ENCODE data around the gene GJA4.

DNA sequence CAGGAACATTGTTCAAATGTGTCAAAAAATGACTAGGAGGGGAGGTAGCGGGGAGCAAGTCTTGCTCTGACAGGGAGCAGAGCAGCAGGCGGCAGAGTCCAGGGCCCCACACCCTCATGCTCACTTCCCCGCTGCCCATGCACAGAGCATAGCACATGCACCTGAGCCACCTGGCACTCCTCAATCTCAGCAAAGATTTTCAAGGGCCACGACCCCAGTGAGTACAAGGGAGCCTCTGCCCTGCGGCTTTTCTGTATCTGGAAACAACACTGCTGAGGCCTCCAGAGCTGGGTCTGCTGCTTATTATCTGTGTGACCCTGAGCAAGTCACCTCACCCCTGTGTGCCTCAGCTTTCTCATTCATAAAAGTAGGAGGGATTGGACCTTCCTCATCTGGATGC is 12.8 kb upstream of the GJA4 start:
- TF ChIP-seq, protein P1, sequence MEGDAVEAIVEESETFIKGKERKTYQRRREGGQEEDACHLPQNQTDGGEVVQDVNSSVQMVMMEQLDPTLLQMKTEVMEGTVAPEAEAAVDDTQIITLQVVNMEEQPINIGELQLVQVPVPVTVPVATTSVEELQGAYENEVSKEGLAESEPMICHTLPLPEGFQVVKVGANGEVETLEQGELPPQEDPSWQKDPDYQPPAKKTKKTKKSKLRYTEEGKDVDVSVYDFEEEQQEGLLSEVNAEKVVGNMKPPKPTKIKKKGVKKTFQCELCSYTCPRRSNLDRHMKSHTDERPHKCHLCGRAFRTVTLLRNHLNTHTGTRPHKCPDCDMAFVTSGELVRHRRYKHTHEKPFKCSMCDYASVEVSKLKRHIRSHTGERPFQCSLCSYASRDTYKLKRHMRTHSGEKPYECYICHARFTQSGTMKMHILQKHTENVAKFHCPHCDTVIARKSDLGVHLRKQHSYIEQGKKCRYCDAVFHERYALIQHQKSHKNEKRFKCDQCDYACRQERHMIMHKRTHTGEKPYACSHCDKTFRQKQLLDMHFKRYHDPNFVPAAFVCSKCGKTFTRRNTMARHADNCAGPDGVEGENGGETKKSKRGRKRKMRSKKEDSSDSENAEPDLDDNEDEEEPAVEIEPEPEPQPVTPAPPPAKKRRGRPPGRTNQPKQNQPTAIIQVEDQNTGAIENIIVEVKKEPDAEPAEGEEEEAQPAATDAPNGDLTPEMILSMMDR (conservative IDR thresholded peaks at IDR 0.05 in 1 of 2, IDR thresholded peaks at IDR 0.05 in 1 of 2; ENCODE audit: low read depth in 1 of 2, low read length in 2 of 2) = no peak
- TF ChIP-seq EZH2 (IDR thresholded peaks at IDR 0.05; ENCODE audit: low read length, missing control alignments) = no peak

All from fibroblast of lung (primary cell).